ENCODE results near the gene TUBAL3.

- TF ChIP-seq CTCF (IDR thresholded peaks at IDR 0.05; ENCODE audit: insufficient read depth, low read depth, low read length), result no peak
- TF ChIP-seq EZH2 (IDR thresholded peaks at IDR 0.05; ENCODE audit: insufficient read depth, low read length), result no peak
Measured at GRCh38 chr10:5365928-5366327, 38.7 kb downstream of the TUBAL3 start.

Measured in astrocyte (in vitro differentiated cells and primary cell).